ENCODE measurements around the gene SEC31A.
A peak's percentile ranks its signal among the peaks of the same experiment; 100 is the strongest.
"Not testable (repeated sequence)": the region's sequence is repeated elsewhere in the genome, so short reads cannot be mapped to it uniquely, and the experiment has no call there.

Gene SEC31A

DNA sequence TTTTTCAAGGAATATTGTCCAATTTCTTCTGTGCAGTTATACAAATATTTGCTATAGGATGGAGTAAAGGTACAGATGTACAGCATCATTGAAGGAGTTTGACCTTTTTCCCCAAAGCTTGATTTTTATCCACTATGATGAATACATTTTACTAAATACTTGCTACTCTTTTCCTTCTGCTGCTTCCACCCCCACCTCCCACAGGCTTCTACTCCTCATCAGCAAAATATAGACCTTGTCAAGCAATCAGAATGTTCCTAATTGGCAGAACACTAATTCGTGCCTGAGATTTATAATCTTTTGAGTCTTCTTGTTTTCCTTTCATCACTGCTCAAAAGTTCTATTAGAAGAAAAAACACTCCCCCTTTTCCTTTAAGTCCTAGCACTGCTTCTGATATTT is 5.8 kb upstream of the SEC31A start:
- no peak for DNase-seq

DNA sequence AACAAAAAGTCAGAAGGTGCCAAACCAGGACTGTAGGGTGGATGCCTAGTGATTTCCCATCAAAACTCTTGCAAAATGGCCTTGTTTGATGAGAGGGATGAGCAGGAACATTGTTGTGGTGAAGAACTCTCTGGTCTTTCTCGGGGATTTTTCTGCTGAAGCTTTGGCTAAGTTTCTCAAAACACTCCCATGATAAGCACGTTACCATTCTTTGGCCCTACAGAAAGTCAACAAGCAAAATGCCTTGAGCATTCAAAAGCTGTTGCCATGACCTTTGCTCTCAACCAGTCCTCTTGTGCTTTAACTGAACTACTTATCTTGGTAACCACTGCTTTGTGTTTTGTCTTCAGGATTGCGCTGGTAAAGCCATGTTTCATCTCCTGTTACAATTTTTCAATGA is 3.0 kb upstream of the SEC31A start:
- DNase-seq, result no peak

DNA sequence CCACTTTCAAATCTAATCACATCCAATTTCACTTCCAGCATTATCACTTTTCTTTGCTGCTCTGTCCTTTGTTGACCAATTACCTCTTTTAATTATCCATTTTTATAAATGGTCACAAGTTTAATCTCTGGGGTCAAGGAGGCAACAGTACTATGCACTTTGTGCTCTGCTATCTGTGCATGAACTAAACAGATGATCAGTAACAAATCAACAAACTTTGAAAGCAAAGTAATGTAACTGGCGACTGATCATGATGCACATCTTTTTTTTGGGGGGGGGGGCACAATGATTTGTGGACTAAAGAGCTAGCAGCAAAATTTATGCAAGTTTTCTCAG is 1.5 kb upstream of the SEC31A start:
- DNase-seq, result no peak

DNA sequence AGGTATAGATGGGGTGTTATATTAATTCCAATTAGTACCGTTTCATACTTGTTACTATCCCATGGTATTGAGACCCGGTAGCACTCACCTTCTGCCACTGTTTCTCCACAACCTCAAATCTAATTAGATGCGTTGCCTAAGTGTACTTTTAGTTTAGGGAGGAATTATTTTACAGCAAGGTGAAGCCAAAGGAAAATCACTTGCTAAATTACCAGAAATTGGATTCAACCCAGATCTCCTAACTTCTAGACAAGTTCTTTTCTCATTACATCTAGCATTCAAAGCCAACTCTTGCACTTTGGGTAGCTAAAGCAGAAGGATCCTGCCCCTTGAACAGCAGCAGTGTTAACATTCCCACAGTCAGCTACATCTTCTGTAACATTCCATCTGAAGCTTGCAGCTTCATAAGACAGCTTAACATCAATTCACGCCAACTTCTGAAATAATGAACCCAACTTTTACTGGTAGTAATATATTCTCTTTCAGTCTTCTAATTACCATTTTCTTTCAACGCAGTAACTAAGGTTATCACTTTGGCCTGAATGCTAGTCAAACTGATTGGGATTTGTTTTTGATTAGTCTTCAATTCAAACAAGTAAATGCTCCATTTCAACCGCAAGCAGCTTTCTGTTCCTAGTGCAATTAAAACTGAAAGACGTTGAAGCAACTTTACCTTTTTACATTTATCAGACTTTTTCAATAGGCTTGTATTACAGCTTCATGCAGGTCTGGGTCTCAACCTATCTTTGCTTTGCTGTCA is 934 bp upstream of the SEC31A start:
- no peak for DNase-seq

DNA sequence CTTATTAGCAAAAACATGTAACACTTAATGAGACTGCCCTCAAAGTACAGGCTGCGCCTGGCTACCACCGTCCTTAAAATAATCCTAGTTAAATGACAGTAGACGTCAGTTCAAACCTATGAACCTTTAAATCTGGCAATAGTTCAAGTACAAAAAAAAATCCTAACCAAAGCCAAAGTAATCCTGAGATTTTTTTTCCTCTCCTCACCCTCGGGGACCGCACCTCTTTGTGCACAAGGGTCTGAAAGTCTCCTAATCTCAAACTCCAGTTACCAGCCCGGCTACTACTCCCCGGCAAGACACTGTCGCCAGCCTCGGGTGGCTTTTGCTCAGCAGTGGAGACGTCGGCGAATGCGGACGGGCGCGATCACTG is 439 bp downstream of the SEC31A start:
- no peak for DNase-seq

DNA sequence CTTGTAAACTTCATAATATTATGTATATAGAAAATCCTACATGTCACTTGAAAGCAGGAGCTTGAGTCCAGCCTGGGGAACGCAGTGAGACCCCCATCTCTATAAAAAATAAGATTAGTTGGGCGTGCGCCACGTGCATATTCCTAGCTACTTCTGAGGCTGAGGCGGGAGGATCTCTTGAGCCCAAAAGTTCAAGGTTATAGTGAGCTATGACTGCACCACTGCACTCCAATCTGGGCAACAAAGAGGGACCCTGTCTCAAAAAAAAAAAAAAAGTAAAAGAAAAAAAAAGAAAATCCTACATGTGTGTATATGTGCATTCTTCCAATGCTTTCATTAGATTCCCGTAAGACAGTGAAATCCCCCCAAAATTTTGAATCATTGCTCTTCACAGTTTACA is 1.7 kb downstream of the SEC31A start:
- no peak for DNase-seq

DNA sequence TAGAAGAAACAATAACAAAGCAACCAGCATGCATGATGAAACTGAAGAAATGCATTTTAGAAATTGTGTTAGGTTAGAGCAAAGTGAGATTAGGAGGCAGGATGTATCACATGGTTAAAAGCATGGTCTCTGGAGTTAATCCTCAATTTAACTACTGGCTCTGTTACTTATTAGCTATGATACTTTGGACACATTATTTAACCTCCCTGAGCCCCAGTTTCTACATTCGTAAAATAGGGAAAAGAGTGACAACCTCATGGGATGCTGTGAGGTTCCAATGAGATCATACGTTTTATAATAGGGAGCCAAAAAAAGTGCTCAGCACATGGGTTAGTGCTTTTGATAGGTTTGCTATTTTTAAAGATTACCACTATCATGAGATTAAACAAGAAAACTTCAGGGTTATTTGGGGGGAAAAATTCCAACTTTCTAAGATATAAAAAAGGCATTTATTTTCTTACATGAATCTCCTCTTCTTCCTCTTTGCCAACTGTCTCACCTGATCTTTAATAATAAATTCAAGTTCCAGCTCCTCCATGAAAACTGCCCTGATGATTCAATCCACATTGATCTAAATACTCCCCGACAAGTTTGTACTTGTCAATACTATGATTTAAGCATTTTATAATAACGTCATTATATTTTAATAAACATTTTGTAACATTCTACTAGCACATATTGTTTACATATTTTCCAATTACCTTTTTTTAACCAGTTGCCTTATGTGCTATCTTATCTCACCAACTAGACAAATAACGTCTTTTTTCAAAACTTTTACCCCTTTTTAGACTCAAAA is 4.6 kb downstream of the SEC31A start:
- no peak for DNase-seq

DNA sequence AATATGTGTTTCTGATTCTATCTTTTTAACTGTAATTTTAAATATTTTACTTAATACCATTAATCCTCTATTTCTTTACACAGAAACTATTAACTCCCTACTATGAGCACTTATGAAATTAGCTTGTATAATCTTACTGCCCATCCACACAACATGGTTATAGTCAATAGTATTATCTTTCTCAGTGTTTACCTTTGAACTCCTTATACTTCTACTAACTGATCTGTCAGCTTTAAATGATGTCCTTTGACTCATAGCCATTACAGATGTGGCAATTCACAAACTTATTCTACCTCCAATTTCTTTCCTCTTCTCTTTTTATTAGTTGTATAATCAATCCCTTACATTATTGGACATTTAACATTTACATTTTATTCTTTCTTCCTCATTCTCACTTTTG is 5.5 kb downstream of the SEC31A start:
- DNase-seq, result no peak

DNA sequence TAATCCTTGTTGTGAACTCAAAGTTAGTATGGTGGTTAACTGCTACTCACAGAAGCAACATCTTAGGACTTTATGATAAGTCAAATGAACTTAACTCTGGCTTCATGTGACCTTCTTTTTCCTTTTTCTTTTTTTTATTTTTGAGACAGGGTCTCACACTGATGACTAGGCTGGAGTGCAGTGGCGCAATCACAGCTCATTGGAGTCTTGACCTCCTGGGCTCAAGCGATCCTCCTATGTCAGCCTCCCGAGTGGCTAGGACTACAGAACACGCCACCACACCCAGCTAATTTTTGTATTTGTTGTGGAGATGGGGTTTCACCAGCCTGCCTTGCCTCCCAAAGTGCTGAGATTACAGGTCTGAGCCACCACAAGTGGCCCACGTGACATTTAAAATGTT is 22.4 kb downstream of the SEC31A start:
- DNase-seq, result no peak

DNA sequence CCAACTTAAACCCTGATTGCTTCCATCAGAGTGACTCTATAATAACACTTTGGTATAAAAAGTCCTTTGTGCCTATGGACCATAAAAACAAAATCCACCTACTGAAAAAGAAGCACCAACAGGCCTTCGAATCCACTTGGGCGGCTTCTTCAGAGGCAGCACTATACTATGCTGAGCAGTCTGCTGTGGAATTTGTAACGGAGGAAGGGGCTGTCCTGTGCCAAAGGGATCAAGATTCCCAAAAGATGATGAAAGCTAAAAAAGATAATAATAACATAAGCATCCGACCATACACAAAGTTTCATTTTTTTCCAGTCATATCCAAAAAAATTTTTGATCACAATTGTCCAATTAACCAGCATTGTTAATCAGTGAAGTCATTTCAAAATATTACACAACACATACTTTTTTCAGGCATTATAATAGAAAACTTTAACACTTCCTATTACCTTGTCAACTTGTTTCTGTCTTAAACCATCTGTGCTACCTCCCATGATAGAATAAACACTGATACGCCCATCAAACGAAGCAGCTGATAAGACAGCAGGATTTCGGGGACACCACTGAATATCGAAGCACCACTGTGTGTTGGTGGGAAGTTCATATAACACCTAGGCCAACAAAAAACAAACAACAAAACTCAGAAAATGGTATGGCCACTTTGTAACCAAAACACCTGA is 24.1 kb downstream of the SEC31A start:
- DNase-seq, result no peak

DNA sequence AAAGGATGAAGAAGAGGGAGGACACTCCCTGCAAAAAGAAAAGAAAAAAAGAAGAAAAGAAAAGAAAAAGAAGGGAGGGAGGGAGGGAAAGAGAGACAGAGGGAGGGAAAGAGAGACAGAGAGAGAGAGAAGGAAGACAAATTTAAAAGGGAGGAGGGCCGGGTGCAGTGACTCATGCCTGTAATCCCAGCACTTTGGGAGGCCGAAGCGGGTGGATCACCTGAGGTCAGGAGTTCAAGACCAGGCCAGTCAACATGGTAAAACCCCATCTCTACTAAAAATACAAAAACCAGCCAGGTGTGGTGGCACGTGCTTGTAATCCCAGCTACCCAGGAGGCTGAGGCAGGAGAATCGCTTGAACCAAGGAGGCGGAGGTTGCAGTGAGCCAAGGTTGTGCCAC is 24.9 kb downstream of the SEC31A start:
- DNase-seq, result not testable (repeated sequence)

DNA sequence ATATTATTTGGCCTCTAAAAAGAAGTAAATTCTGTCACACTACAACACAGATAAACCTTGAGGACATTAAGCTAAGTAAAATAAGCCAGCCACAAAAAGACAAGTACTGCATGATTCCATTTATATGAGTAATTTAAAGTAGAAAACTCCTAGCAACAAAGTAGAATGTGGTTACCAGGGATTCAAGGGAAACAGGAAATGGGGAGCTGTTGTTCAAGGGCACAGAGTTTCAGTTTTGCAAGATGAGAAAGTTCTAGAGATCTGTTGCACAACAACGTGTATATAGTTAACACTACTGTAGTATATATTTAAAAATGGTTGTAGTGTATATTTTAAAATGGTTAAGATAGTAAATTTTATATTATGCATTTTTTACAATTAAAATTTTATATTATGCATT is 25.4 kb downstream of the SEC31A start:
- peak; percentile 22 for DNase-seq

DNA sequence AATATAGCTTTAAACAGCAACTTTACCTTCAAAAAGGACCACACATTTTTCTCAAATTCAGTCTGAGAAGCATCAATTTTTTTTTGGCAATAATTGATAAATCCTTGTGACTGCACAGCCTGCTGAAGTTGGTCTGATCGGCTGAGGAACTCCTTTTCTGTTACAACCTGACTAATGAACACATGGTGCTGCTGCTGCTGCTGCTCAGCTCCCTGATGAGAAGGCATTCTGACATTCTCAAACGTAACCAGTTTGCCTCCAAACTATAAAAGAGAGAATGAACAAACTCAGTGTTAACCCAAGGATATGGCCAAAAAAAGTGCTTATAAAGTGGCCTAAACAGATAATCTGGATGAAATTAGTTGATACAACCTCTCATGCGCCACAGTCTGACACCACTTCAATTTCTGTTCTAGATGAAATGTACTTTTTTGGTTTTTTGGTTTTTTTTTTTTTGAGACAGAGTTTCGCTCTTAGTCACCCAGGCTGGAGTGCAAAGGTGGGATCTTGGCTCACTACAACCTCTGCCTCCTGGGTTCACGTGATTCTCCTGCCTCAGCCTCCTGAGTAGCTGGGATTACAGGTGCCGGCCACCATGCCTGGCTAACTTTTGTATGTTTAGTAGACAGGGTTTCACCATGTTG is 26.5 kb downstream of the SEC31A start:
- no peak for DNase-seq

DNA sequence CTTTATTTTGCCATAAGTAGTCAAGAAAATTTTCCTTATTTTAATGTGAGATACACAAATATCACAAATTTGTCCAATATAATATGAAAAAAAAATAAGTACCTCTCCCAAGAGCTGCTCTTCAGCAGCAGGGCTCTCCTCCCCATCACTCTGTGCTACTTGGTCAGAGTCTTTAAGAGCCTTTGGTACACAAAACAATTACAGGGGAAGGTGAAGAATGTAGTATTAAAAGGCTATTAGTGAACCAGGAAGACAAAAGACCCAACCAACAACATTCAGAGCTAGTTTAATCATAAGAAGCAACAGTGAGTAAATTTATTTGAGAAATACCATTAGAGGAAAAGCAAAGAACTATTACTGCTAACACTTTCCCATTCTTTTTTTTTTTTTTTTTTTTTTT is 29.4 kb downstream of the SEC31A start:
- DNase-seq, result no peak

DNA sequence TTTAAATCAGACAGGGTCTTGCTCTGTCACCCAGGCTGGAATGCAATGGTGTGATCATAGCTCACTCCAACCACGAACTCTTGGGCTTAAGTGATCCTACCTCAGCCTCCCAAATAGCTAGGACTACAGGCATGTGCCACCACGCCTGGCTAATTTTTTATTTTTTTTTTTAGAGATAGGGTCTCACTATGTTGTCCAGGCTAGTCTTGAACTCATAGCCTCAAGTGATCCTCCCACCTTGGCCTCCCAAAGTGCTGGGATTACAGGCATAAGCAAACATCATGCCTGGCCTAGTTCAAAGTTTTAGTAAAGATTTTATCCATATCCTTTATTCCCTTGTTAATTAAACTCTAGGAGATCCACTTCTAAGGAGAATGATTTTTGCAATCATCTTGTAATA is 30.5 kb downstream of the SEC31A start:
- DNase-seq, result not testable (repeated sequence)

DNA sequence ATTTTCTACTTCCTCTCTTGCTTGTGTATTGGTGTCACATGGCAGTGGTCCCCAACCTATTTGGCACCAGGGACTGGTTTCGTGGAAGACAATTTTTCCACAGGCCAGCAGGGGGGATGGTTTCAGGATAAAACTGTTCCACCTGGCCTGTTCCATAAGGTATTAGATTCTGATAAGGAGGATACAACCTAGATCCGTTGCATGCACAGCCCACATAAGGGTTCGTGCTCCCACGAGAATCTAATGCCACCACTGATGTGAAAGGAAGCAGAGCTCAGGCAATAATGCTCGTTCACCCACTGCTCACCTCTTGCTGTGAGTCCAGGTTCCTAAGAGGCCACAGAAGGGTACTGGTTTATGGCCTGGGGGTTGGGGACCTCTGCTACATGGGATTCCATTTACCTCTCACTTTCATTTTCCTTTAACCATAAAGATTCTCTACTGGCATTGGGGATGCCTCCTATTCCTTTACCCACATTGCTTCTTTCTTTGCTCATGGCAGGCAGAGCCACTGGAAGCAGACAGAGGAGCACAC is 38.1 kb downstream of the SEC31A start:
- no peak for DNase-seq

DNA sequence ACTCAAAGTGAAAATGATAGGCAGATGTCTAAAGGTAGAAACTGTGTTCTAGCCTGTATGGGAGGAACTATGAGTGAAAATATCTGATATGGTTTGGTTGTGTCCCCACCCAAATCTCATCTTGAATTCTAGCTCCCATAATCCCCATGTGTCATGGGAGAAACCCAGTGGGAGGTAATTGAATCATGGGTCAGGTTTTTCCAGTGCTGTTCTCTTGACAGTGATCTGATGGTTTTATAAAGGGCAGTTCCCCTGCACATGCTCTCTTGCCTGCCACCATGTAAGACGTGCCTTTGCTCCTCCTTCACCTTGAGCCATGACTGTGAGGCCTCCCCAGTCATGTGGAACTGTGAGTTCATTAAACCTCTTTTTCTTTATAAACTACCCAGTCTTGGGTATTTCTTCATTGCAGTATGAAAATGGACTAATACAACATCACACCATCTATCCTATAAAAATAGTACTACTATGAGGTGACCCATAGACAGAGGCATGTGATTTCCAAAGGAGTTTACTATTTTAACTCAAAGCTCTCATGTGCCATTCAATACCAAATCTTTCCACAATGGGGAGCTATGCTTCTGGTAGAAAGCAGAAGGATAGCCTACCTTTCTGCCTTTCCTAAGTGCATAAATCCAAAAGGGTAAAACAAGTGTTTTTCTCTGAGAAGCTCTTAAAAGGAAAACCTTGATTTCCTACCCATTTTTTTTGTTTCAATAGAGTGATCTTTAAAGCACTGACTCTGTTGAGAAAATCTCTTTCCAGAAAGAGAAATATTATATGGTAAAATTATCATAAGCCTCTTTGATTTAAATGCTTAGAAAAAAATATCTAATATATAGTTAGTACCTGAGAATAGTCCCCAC is 38.8 kb downstream of the SEC31A start:
- DNase-seq, result no peak

DNA sequence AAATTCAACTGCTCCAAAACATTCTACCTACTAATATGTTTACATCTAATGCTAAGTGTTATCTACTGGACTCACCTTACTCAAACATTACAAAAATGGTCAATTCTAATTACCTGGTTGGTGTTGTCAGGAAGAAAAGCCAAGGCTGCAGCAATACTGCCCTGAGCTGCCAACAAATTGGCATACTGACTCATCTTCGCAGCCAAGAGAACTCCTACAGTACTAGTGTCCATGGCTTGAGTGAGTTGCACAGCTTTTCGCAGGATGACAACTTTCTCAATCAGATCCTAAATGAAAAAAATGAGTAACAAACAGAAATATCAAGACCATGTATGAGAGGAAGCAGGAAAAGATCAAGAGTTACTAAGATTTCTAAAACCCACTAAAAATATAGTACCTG is 39.6 kb downstream of the SEC31A start:
- DNase-seq, result no peak

DNA sequence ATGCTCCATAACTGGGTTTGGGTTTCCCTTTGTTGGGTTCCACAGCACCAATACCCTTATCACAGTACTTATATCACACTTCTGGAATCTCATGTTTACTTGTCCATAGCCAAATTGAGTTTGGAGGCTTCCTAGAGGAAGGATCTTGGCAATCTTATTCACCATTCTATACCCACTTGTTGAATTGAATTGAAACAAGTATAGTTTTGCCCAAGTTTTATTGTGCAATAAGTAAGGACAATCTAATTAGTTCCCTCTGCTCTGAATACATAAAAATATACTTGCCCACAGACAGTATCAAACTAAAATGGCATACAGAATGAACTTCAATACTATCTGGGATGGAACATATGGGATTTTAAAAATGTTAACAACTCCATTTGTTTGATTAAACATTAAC is 40.3 kb downstream of the SEC31A start:
- DNase-seq, result no peak

DNA sequence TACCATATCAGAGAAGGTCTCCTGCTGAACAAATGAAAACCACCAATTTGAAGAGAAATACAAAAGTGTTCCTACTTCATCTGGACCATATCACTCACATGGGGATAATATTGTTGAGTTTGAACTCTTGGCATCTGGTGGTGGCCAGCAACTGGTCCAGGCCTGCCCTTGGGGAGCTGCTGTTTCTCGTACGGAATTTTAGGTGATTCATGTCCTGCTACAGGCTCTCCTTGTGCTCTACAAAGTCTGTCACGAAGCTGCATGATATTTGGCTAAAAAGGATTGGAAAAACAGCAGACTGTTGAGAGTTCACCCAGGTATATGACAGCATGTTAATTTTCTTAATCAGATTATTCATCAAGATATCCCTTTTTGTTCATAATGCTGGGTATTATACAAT is 42.2 kb downstream of the SEC31A start:
- no peak for DNase-seq

DNA sequence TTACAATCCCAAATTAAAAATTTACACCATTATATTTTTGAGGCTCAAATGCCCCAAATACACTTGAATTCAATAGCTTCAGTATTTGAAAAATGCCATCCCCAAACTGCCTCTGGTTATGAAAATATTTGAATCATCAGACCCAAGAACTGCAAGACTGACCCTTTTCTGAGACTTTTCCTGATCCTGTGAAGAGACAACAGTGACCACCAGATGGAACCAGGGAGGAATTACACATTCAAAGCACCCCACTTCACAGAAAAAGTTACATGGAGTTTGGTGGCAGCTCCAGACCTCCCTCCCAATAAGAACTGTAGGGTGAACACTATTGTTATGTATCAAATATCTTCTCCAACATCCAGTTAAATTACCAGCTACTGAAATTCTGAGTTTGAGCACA is 48.4 kb downstream of the SEC31A start:
- DNase-seq, result no peak

DNA sequence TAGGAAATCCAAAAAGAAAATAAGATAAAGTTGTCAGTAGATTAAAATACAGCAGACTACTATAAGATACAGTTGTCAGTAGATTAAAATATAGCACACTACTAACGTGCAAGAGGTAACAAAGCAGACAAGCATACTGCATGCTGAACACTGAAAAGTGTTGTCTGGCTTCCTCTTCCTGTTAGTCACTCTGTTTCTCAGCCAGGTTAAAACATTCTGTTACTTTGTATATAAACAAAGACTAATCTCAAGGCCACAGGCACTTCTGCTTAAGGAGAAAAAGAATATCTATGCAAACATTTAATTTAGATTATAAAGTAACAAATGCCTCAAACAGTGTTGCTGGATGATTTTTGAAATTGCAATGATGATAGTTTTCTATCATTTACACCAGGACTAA is 51.3 kb downstream of the SEC31A start:
- no peak for DNase-seq

Data from KG1 (cell line).